ENCODE measurements around the gene ATF6B. TPM values are rescaled to one million over a fixed set of nuclear protein-coding genes. Genes with fewer than 3 reads are reported as not detected.

The ATF6B gene
- total and polyA plus RNA-seq, 2 of the 13 experiments (the other 11 are each of a cell fraction or from before 2014, with no cell fraction given) = 18.1 to 44.0 TPM

DNA sequence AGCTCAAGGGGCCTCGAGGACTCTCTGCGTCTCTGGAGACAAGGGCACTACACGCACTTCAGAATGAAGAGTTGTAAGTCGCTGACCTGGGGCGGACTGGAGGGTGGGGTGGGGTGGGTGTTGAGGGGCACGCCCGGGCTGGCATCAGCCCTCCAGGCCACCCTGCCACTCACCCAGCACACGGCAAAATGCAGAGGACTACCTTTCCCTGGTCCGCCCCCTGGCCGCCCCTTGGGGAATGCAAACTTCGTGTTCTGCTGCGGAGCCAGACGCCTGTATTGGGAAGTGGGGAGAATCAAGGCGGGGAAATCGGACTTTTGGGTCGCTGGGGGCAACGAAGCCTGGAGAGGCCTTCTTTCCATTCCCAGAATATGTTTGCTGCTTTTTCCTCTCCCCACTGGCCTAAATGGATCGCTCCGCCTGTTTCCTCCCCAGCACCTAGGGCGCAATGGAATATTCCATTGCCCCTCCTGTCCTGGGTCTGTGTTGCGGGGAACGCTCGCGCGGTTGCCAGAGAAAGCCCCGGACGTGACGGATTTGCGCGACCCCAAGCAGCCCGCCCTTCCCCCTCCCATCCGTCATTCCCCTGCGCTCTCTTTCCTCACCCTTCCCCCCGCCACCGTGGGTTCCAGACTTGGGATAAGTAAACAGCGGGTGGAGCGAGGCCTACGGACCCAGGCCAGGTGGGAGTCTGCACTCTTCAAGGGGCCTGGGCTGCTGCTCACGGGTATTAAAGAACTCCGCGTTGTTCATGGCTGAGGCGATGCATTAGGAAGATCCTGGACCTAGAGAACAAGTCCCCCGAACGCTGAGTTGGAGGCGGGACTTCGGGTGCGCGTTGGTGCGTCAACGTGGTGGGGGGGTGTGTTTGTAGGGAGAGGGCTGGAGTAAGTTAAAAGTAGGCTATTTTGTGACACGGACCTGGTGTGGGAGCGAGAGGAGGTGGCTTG lies 25.8 kb upstream of the ATF6B start, which contains the start of gene PPT2 (continued):
- TF ChIP-seq HOXA3 (CRISPR knock-in tag; IDR thresholded peaks at IDR 0.05) (peak; percentile 89), SRSF9 (IDR thresholded peaks at IDR 0.05; ENCODE audit: borderline replicate concordance, insufficient read depth, low read depth, low read length, poor library complexity, severe bottlenecking) (no peak), ZFX (CRISPR knock-in tag; IDR thresholded peaks at IDR 0.05; ENCODE audit: low read depth) (peak; percentile 96), DNMT1 (CRISPR knock-in tag; IDR thresholded peaks at IDR 0.05) (no peak; the same call in 1 of the 2 replicates), SP140L (CRISPR knock-in tag; IDR thresholded peaks at IDR 0.05; ENCODE audit: borderline replicate concordance) (no peak), HOXA9 (CRISPR knock-in tag; IDR thresholded peaks at IDR 0.05; ENCODE audit: borderline replicate concordance) (no peak; the same call in 1 of the 2 replicates), ZNF367 (CRISPR knock-in tag; IDR thresholded peaks at IDR 0.05; ENCODE audit: borderline replicate concordance) (no peak), NBN (conservative IDR thresholded peaks at IDR 0.05) (no peak), TAF15 (IDR thresholded peaks at IDR 0.05; ENCODE audit: low read depth, low read length, poor library complexity, severe bottlenecking) (peak; percentile 40), ZNF563 (CRISPR knock-in tag; IDR thresholded peaks at IDR 0.05) (no peak), RARA (CRISPR knock-in tag; IDR thresholded peaks at IDR 0.05) (peak; percentile 39), JARID2 (CRISPR knock-in tag; IDR thresholded peaks at IDR 0.05; ENCODE audit: insufficient replicate concordance) (no peak), FOXJ3 (CRISPR knock-in tag; IDR thresholded peaks at IDR 0.05; ENCODE audit: borderline replicate concordance) (peak; percentile 40; the same call in 1 of the 2 replicates), SRSF1 (optimal IDR thresholded peaks at IDR 0.05; ENCODE audit: low read depth, low read length) (no peak), ZNF781 (CRISPR knock-in tag; IDR thresholded peaks at IDR 0.05; ENCODE audit: borderline replicate concordance, not compliant biosample characterization) (no peak), HNRNPL (IDR thresholded peaks at IDR 0.05; ENCODE audit: low read depth, low read length) (peak; percentile 91), SMARCE1 (IDR thresholded peaks at IDR 0.05; ENCODE audit: borderline replicate concordance) (no peak), IRF2 (CRISPR knock-in tag; IDR thresholded peaks at IDR 0.05) (peak; percentile 93), ARNTL (CRISPR knock-in tag; IDR thresholded peaks at IDR 0.05) (peak; percentile 74), TAF1 (CRISPR knock-in tag; IDR thresholded peaks at IDR 0.05) (peak; percentile 74), ZNF788 (CRISPR knock-in tag; IDR thresholded peaks at IDR 0.05; ENCODE audit: borderline replicate concordance) (peak; percentile 18; the same call in 1 of the 2 replicates)
- TF ChIP-seq, protein P1, sequence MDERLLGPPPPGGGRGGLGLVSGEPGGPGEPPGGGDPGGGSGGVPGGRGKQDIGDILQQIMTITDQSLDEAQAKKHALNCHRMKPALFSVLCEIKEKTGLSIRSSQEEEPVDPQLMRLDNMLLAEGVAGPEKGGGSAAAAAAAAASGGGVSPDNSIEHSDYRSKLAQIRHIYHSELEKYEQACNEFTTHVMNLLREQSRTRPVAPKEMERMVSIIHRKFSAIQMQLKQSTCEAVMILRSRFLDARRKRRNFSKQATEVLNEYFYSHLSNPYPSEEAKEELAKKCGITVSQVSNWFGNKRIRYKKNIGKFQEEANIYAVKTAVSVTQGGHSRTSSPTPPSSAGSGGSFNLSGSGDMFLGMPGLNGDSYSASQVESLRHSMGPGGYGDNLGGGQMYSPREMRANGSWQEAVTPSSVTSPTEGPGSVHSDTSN (CRISPR knock-in tag; IDR thresholded peaks at IDR 0.05) = peak; percentile 52; the same call in 1 of the 2 replicates
- TF ChIP-seq, protein P2, sequence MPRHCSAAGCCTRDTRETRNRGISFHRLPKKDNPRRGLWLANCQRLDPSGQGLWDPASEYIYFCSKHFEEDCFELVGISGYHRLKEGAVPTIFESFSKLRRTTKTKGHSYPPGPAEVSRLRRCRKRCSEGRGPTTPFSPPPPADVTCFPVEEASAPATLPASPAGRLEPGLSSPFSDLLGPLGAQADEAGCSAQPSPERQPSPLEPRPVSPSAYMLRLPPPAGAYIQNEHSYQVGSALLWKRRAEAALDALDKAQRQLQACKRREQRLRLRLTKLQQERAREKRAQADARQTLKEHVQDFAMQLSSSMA (CRISPR knock-in tag; IDR thresholded peaks at IDR 0.05) = no peak; the same call in 1 of the 2 replicates
- TF ChIP-seq, protein P3, sequence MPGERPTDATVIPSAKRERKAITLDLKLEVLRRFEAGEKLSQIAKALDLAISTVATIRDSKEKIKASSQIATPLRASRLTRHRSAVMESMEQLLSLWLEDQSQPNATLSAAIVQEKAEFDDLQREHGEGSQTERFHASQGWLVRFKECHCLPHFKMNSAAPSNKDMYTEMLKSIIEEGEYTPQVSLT (CRISPR knock-in tag; IDR thresholded peaks at IDR 0.05; ENCODE audit: borderline replicate concordance, low read depth) = no peak
- TF ChIP-seq, protein P4, sequence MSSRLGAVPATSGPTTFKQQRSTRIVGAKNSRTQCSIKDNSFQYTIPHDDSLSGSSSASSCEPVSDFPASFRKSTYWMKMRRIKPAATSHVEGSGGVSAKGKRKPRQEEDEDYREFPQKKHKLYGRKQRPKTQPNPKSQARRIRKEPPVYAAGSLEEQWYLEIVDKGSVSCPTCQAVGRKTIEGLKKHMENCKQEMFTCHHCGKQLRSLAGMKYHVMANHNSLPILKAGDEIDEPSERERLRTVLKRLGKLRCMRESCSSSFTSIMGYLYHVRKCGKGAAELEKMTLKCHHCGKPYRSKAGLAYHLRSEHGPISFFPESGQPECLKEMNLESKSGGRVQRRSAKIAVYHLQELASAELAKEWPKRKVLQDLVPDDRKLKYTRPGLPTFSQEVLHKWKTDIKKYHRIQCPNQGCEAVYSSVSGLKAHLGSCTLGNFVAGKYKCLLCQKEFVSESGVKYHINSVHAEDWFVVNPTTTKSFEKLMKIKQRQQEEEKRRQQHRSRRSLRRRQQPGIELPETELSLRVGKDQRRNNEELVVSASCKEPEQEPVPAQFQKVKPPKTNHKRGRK (CRISPR knock-in tag; IDR thresholded peaks at IDR 0.05) = 0 out of 2 replicates have a peak, but pooled peaks have one; percentile 61

Data from HepG2 (cell line).